ENCODE data around the gene BMERB1.
"Not testable (repeated sequence)": the region's sequence is repeated elsewhere in the genome, so short reads cannot be mapped to it uniquely, and the experiment has no call there.

DNA sequence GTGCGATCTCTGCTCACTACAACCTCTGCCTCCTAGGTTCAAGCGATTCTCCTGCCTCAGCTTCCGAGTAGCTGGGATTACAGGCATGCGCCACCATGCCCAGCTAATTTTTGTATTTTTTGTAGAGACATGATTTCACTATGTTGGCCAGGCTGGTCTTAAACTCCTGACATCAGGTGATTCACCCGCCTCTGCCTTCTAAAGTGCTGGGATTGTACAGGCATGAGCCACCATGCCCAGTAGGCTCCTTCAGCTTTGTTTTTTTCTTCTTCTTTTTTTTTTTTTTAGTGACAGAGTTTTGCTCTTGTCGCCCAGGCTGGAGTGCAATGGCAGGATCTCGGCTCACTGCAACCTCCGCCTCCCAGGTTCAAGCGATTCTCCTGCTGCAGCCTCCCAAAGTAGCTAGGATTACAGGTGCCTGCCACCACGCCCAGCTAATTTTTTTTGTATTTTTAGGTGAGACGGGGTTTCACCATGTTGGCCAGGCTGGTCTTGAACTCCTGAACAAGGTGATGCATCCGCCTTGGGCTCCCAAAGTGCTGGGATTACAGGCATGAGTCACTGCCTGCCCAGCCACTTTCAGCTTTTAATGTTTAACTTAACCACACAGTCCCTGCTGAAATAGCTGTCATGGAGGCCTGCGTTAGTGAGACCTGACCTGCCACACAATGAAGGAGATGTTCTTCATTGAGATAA lies 112.8 kb downstream of the BMERB1 start:
- TF ChIP-seq CTCF (IDR thresholded peaks at IDR 0.05; ENCODE audit: poor library complexity); EZH2phosphoT487 (IDR thresholded peaks at IDR 0.05; ENCODE audit: low read depth, severe bottlenecking, unreplicated experiment); EZH2 (IDR thresholded peaks at IDR 0.05; ENCODE audit: borderline replicate concordance): not testable (repeated sequence)
